Measurements from ENCODE around the gene DACH1.
A peak's percentile ranks its signal among the peaks of the same experiment; 100 is the strongest.

Gene DACH1

DNA sequence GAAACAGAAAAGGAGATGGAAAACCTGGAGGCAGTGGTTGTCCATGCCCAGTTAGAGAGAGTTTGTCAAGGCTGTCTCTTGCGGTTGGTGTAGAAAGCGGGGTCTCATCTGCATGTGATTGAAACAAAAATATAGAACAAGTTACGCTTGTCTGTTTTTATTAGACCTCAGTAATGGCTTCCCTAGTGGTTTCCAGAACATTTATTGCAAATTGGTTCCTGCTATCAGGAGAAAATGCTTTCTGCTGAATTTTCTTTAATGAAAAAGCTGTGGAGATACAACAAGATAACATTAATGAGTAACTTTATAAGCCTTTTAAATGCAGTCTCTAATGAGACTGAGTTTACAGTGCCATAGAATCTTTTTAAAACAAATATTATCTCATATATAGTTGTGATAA is 378.0 kb downstream of the DACH1 start:
- DNase-seq (ENCODE audit: low read depth) = no peak

DNA sequence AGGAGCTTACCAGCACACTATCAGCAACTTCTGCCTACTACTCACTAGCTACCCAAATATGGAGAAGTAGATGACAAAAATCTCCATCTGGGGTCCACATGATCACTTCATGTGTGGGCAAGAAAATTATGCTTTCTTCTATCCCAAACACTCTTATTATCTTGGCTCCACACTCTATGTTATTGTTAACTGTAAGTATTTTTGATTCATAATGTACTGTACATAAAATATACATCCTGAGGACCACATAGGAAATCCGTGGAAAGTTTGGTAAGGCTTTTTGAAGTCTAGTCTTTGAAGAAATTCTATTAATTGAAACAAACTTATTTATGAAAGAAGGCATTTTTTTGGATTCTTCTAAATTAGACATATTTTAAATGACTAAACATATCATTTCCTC is 378.8 kb downstream of the DACH1 start:
- DNase-seq (ENCODE audit: low read depth) = no peak

DNA sequence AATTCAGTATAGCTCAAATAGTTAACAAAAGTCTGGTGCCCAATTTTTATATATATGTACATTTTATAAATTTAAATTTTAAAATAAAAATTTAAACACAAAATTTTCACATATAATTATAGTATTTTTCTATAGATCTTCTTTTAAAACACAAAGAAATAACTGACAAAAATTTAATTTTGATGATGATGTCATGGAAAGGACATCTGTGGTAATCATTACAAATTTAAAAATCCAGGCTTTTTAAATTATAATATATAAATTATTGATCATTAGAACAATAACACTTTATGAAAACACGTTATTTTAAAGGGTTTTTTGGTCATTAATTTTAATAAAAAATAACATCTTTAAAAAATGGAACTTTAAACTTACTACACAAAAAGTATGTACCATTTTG is 381.1 kb downstream of the DACH1 start:
- DNase-seq (ENCODE audit: low read depth) = no peak

DNA sequence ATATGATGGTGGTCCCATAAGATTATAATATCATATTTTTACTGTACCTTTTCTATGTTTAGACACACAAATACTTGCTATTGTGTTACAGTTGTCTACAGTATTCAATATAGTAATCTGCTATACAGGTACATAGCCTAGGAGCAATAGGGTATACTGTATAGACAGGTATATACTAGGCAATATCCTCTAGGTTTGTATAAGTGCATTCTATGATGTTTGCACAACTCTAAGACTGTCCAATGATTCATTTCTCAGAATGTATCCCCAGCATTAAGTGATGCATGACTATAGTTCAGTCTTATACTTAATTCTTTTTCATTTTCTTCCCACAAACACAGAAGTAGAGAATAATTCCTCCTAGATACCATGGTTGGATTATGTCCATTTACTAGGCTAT is 383.3 kb downstream of the DACH1 start:
- DNase-seq (ENCODE audit: low read depth) = no peak

DNA sequence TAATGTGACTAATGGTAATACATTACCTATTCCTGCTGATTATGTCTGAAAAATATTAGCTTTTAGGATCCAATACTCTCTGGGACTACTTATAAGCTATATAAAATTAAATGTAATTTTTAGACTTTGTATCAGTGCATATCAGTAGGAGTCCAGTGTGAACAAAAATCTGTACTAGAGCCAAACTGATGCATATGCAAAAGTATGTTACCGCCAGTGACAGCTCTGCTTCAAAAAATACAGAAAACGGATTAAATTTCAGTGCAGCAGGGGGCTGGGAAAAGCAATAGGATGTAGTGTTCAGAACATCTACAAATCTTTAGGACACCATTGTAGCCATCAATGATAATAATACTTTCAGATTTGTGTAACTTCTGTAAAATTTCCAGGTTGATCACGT is 385.5 kb downstream of the DACH1 start:
- no peak for DNase-seq (ENCODE audit: low read depth)

DNA sequence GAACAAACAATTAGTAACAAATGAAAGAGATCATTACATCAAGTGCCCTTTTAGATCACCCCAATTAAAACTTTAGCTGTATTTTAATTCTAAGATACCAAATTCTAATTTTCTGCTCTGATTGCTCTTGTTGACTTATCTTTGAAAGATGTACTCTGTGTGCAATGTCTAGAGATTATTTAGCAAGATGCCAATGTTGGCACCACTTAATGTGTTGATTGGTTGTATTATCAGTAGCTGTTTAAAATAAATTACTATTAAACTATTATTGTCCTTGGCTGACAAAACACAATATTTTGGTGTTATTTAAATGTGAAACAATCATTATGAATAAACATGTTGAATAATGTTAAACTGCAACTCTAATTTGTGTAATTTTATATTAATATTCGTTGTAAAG is 386.0 kb downstream of the DACH1 start:
- DNase-seq (ENCODE audit: low read depth) = no peak

DNA sequence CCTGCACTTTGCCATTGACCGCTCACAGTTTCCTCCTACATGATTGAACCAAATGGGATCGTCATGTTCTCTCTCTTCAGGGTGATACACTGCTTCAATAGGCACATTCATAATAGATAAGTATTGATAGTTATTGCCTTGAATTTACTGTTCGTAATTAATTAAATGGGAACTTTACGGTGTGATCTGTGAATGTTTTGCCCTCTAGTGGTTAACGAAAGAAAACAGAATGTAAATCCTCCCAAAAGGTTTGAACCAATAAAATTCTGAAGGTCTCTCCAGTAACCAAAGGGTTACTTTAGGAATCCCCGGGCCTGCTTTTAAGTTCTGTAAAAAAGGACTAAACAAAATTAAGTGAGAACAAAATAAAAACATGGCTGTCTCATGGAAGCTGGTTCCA is 389.3 kb downstream of the DACH1 start:
- no peak for DNase-seq (ENCODE audit: low read depth)

DNA sequence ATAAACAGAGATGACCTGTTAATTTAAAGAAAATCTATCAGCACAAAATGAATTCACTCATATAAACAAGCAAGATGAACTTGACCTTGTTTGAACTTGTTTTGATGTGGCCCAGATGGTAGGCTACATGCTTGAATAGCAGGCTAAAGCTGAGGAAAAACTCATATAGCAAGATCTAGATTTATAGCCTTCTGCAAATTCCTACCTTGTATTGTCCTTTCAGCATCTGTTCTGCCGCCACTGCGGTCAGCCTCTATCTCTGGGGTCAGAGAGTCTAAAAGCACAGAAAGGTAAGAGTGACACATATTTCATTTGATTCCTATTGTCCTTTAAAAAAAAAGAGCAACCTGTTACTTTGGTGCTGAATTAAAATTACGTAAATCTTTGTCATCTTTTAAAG is 392.1 kb downstream of the DACH1 start:
- no peak for DNase-seq (ENCODE audit: low read depth)

DNA sequence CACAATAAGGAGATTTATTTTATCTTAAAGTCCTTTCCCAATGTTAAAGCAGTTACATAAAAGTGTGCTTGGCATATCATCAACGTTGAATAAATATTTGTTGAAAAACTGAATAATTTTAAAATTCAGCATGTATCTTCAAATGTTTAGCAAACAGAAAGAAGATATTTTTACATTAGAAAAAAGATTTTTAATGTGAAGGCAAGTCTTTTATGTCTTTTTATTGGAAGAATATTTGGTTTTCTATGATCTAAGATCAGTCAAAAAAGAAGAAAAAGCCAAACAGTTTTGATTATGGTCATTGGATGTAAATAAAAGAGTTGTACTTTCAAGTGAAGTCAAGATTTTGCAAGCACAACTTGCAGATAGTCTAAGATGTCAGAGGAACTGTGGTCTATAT is 397.4 kb downstream of the DACH1 start:
- no peak for DNase-seq (ENCODE audit: low read depth)

DNA sequence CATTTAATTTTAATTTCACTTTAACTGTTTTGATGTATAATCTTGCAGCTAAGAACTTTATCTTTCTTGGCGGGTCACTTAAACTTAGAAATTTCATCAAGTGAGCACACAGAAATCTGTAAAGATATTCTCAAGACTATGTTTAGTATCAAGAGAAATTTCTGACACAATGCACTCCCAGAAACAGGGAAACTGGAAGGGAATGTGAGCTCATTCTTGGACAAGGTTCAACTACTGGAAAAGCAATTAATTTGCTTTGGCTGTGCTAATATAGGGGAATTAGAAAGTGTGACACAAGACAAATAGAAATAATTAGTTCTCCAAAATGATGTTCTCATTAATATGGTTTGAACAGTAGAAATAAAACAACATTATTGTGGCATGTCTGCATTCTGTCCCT is 402.3 kb downstream of the DACH1 start:
- DNase-seq (ENCODE audit: low read depth) = no peak

DNA sequence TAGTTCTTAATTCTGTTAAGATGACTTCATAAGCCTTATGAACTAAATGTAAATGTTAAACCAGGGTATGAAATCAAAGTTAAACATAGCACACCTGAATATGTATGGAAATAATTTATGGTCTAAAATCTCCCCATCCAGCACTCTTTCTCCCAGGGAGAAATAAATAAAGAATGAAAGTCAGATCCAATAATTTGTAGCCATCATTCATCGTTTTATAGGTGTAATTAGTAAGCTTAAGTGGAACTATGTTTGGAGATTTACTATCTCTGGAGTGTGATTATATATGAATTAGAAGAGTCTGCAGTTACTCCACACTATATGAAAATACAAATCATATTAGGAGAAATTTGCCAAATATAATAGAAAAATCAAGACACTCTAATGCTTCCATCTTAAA is 405.1 kb downstream of the DACH1 start:
- no peak for DNase-seq (ENCODE audit: low read depth)

DNA sequence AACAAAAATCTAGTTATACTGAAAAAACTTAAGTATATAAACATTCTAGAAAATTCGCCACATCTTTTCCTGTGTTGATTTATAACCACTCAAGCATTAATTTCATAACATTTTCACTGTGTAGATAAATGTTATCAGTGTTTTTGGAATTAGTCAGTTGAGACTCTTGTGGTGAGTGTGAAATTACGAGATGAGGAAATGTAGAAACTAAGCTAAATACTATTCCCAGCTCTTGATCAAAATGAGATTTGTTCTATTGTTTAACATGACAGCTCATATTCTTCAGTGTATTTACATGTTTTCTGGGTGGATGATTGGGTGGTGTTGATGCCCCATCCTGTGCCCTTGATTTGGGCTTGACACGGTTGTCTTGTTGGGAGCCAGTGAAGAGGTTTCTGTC is 406.8 kb downstream of the DACH1 start:
- no peak for DNase-seq (ENCODE audit: low read depth)

DNA sequence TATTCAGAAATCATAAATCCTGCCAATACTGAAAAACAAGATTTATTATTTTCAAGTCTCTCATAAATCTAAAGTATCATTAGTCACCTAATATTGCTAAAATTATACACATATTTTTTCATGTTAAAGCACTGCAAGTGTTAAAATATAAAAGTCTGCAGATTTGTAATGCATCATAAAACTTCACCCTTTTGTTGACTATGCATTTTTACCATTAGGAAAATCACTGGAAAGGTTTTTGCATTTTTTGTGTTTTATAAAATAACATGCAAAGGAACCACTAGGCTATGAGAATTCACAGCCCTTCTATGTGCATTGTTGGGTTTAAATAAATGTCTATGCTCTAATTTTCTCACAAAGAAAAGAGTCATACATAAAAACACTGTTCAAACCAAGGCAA is 407.3 kb downstream of the DACH1 start:
- DNase-seq (ENCODE audit: low read depth) = no peak

DNA sequence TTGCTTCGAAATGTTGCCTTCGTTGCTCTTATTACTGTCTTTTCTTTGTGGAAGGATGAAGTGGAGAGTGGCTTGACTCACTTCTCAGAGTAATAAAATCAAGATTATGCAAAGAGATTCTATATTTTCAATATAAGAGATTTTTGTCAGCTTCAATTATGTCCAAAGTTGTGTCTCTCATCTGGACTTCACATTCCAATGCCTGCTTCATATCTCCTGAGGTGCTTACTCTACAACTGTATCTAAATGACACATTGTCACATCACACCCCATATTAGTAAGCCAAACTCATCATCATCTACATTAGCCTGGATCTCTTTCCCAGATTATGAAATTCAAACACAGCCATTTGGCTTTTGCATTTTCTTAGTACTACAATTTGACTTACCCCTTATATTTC is 409.4 kb downstream of the DACH1 start:
- DNase-seq (ENCODE audit: low read depth) = no peak

DNA sequence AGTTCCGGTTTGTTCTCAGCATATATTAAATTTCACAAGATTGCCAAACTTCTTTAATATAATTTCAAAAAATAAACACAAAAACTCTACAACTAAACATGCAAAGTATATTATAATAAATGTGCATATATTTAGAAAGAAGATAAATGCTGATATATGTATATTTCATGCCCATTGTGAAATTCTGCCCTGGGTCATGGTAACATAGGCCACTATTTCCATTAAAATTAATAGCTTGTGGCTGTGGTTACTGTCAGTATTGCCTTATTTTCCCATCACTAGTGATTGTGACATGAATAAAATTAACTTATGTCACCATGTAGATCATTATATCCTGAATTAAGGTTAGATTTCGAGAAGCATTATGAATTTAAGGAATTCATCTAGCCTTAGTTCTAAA is 410.9 kb downstream of the DACH1 start:
- no peak for DNase-seq (ENCODE audit: low read depth)

DNA sequence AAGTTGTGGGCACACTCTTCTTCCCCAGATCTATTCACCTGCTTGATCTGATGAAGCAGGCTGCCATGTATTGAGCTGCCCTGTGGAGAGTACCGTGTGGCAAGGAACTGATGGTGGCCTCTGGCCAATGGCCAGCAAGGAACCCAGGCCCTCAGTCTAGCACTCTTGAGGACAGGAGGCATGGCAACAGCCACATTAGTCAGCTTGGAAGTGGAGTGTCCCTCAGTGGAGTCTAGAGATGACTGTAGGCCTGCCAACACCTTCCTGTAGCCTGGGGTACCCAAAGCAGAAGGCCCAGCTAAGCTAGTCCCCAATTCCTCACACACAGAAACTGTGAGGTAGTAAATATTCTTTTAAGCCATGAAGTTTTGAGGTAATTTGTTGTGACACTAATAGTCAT is 412.5 kb downstream of the DACH1 start:
- no peak for DNase-seq (ENCODE audit: low read depth)

DNA sequence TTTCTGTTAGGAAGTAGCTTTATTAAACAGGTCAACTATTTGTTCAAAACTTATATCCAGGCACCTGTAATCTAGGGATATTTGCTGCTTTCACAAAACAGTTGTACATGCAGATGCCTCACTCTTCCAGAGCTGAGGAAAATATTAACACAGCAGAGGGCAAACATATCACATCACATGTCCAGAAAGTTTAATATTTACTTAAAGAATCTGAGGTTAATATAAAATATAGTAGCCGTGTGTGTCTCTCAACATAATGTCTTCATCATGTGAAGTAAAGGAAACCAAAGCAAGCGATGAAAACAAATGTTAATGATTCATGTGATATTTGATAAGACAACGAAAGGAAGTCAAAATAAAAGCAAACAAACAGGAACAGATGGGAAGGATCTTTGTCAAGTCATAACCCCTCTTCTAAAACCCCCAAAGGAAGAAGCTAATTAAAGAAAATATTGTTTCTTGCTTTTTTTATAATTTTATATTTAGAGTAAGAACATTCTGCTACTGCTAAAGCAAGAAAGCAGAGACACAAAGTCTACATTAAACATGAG is 418.8 kb downstream of the DACH1 start:
- no peak for DNase-seq (ENCODE audit: low read depth)

DNA sequence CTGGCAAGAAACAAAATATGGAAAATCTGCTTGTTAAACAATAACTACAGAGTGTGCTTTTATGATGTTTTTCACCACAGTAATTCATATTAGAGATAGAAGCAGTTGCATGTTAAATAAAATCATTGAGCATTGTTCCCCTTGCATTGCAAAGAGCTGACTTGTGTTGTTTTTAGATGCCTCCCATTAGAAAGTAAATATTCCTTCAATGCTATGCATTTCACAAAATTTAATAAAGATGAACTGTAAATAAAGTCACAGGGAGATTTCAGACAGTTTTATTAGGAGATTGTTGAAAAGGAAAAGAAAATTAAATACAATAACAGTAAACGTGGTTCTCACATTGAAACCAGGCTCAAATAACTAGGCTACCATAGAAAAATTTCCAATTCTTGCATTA is 429.3 kb downstream of the DACH1 start:
- no peak for DNase-seq (ENCODE audit: low read depth)

DNA sequence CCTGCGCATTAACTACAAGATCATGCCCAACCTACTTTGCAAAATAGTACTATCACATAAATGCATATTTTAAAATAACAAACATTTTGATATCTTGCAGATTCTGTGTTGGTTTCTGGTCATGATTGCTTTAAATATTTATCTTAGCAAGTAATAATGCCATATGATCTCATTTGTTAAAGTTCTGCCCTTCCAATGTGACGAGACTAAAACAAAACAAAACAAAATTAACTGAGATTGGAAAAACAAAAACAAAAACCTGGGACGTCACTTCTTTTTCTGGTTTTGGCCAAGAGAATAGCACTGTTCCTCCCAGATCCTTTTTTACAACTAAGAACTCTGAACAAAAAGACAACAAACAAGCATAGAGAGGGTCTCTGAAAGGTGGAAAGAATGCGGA is 436.3 kb downstream of the DACH1 start:
- DNase-seq (ENCODE audit: low read depth) = no peak

DNA sequence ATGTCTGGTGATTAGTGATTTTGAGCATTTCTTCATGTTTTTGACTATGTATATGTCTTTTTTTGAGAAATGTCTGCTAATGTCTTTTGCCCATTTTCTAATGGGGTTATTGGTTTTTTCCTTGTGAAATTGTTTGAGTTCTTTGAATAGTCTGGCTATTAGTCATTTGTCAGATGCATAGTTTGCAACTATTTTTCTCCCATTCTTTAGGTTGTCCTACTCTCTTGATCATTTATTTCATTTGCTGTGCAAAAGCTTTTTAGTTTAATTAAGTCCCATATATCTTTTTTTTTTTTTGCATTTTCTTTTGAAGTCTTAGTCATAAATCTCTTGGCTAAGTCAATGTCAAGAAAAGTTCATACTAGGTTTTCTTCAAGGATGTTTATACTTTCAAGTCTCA is 449.8 kb downstream of the DACH1 start:
- DNase-seq (ENCODE audit: low read depth) = peak; percentile 9

DNA sequence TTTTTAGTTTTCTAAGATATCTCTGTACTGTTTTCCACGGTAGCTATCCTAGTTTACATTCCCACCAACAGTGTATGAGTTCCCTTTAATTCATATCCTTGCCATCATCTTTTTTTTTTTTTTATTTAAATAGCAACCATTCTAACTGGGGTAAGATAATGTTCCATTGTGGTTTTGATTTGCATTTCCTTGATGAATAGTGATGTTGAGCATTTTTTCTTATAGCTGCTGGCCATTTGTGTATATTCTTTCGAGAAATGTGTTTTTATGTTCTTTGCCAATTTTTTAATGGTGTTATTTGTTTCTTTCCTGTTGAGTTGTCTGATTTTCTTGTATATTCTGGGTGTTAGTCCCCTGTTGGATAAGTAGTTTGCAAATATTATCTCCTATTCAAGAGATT is 454.8 kb downstream of the DACH1 start:
- DNase-seq (ENCODE audit: low read depth) = no peak

DNA sequence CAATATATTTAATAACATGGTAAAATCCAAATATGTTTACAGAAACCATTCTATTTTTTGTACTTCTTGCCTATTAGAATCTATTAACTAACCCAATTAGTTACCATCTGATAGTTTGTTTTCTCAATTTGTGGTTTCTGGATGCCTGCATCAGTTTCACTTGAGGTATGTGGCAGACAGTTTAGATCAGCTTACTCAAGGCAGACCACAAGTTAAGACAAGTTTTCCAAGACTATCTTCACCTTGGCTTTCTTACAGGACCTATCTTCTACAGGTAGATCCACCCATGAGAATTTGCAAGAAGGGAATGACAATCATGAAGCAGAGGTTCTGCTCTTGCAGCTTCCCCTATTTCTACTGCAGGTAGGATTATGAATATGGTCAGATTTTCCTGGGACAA is 458.6 kb downstream of the DACH1 start:
- DNase-seq (ENCODE audit: low read depth) = no peak

DNA sequence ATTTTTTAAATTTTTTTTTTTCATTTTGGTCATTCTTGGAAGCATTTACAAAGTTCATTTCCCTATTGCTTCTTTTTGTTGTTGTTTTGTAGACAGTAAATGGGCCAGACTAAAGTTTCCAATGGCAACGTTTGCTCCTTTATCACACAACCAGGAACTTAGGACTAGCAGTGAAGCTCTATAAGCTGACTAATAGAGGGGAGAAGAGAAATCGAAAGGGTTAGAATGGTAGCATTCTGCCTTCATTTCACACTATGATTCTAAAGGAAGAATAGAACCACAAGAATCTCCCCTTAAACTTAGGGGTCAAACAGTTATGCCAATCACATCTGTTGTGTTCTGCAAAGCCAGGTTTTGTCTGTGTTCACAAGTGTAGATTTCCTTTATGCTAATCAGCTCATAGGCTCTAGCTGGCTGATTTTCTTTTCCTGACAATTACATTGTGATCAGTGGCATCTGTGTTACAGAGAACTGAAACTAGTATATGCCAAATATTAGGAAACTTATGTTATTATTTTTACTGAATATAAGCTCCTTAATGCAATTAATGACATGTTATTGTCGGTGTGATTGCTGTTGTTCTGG is 467.3 kb downstream of the DACH1 start:
- DNase-seq (ENCODE audit: low read depth) = no peak

DNA sequence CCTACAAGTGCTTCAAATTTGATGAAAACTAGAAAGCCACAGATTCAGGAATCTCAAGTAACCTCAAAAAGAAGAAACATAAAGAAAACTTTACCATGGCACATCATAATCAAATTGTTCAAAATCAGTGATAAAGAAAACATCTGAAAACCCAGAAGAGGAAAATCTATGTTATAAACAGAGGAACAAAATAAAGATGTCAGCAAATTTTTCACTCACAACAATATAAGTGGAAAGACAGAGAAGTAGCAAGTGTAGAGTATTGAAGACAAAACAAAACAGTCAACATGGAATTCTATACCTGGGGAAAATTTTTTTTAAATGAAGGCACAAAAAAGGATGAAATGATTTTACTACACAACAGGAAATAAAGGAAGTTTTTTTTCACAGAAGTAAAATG is 470.9 kb downstream of the DACH1 start:
- DNase-seq (ENCODE audit: low read depth) = no peak

DNA sequence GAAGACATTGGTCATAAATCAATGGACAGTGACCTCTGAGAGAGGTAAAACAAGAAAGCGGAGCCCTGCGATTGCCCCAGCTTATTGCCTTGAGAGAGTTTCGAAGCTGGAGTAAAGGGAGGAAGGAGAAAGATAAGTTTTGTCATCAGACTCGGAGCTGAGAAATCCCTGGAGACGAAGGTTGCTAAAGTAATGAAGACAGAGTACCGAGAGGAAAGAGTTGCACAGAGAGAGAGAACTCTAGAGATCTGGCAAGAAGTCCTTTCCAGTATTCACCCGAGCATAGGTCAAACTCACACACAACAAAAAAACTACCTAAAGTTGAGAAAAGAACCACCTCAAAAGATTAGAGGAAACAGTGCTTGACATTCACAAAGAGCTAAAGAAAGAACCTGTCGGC is 472.0 kb downstream of the DACH1 start:
- DNase-seq (ENCODE audit: low read depth) = no peak
